GM19239 (cell line): Measurements from ENCODE around the gene ARNT2.

Source experiments
- DNase-seq: peaks from one replicate; pipeline ENCODE4 v3.0.0; 2011; ENCODE audit warnings: low spot score; ENCODE audit not compliant: insufficient read length
- FAIRE-seq: peaks from 2 replicates; lab custom pipeline; 2011; peaks lifted over from hg19 to GRCh38; lab: Jason Lieb, UNC

The ARNT2 gene

DNA sequence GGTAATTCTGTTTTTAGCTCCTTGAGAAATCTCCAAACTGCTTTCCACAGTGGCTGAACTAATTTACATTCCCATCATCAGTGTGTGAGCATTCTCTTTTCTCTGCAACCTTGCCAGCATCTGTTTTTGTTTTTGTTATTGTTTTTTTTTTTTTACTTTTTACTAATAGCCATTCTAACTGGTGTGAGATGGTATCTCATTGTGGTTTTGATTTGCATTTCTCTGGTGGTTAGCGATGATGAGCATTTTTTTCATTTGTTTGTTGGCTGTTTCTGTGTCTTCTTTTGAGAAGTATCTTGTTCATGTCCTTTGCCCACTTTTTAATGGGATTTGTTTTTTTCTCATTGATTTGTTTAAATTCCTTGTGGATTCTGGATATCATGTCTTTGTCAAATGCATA is 161.2 kb downstream of the ARNT2 start:
- DNase-seq = no peak
- no peak for FAIRE-seq

DNA sequence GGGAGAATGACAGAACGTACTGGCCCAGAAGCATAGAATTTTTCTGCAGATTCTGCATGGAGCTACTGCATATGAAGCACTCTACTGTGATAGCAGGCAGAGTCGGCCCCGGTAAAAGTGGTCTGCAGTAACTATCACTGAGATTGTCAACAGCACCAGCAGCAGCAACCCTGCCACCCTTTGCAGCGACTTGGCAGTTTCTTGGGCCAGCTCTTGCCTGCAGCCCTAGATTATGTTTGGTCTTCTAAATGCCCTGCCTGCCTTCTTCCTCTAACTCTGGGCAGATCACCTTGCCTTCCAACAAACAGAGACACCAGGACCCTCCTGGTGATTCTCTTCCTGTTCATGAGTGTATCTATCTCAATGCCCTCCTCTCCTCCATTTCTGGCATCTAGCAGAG is 161.8 kb downstream of the ARNT2 start:
- FAIRE-seq = no peak
- DNase-seq = no peak

DNA sequence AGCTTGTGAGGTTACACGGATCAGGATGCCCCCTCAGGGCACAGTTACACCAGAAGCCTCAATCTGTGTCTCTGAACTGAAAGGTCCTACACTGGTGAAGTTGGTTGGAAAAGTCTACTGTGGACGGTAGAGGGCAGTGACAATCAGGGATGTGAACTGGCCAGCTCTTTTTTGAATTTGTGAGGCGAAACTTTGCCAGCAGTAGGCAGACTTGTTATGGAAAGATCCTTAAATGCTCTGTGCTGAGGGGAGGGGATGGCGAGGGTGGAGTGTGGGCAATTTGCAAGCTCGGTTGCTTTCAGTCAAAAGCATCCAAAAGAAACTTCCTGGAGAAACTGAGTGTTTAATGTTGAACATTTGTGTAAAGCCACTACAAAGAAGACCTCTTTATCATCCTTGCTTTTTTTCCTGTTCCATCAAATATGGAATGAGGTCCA is 163.6 kb downstream of the ARNT2 start:
- DNase-seq = peak; percentile 19
- FAIRE-seq = peak; percentile 61

DNA sequence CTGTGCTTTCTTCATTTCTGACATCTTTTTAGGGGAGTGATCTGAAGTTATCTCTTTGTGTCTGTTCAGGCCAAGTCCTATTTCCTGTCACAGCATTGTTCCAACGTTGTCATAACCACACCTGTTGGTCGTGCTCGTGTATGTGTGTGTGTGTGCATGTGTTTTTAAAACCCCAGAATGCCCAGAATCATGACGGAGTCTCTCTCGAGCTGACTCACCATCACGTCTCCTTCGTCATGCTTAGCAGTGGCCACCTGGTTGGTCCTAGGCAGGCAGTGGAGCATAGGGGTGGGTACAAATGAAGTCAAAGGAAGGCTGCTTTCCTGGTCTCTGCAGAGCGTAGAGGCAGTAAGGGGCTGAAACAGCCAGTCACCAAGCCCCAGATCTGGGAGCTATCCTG is 164.1 kb downstream of the ARNT2 start:
- FAIRE-seq (no peak), DNase-seq (no peak)

DNA sequence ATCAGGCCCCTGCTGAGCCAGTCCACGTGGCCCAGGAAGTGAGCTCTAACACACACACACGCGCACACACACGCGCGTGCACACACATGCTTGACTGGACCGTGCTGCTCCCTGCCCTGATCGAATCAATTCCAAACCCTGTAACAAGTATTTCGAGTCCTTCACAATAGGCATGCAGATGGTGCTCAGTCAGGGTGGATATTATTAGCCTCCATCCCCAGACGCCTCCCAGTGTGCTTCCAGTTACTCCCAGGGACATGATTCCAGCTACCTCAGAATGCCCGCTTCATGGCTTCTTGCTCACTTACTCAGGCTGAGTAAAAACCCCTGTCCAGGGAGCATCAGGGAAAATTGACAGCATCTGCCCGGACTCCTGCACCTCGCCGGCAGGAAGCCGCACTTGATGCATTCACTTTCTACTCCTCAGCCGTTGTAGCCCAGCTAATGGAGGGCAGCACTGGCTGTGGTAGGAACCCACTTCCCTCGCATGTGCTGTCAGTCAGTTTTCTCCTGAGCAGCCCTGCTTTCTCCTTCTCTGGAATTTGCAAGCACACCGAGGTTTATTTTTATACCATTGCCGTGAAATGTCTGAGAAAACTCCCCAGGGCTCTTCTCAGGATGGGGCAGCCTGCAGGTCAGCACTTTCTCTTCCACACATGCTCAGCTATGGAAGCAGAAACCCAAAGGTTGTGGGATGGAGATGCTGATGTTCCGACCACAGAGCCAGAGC is 164.9 kb downstream of the ARNT2 start:
- no peak for FAIRE-seq
- DNase-seq = no peak

DNA sequence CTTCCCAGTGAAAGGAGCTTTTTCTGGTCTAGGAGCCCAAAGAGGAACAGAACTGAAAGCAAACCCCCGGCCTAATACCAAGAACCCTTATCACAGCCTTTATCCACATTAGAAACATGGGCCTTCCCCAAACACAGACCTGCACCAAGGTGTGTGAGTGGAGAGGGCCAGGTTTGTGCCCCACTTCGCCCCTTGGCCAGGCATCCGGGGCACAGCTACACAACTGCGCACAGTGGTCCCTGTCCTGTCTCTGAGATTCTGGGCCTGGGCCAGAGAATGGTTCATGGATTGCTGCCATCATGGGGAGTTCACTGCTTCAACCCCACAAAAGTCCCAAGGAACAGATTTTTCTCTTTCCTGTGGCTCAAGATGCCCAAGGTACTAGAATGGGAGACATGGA is 165.5 kb downstream of the ARNT2 start:
- DNase-seq (no peak), FAIRE-seq (no peak)

DNA sequence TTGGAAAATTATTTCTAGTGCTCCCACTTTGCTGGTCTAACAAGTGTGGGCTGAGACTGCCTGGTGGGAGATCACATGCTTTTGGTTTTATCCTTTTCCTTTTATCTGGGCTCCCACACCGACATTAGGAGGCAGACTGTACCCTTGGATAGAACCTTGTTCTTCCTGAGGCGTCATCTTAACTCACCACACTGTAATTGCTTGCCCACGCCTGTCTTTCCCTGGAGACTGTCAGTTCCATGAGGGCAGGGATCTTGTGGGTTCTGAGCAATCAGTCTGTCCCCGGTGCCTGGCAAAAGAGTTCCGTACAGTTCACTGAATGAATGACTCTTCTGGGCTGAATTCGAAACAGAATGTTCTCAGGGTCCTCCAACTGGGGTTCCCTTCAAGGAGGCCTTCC is 166.4 kb downstream of the ARNT2 start:
- DNase-seq (no peak), FAIRE-seq (no peak)

DNA sequence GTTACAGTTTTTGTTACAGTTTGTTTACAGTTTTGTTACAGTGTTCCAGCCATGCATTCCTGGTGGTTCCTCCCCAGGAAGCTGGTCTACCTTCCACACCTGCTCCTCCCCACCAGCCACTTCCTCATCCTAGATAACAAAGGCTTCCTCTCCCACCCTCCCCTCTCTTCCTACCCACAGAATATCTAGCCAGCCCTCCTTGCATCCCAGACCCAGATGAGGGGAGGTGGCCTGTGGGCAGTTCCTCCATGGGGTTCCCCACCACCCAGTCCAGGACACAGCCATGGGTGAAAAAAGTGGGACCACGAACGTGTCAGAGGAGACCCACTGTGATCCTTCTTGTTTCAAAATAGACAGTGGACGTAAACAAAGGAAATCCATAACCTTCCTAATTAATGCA is 168.2 kb downstream of the ARNT2 start:
- FAIRE-seq (no peak), DNase-seq (no peak)

DNA sequence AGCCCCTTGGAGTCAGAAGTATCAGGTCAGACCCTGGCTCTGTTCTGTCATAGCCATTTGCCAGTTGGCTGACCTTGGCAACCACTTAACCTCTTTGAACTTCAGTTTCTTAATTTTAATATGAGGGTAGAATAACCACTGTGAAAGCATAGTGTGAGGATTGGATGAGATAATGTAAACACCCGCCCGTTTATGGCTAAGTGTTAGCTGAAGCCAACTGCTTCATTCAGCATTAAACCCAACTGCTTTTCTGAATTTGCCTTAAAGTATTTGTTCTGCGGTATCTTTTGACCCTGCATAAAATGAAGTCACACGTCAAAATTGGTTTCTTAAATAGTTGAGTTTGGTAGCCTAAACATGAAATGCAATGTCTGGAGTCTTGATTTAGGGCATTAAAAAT is 169.4 kb downstream of the ARNT2 start:
- FAIRE-seq (no peak), DNase-seq (no peak)

DNA sequence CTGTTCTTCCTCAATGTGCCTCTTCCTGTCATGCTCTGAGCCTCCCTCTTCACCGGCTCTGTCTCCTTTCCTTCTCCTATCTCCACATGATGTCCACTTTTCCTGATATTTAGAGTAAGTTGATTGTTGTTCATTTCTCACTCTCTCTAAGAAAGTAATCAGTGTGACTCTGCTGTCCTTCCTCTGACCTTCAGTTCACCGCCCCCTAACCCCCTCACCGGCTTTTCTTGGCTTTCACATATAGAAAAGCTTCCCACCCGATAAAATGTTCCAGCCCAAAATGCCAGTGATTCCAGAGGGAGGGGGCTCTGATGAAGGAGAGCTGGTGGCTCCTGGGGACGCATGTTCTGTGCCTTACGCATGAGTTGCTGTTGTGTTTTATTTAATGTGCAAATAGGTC is 170.4 kb downstream of the ARNT2 start:
- DNase-seq (no peak), FAIRE-seq (no peak)

DNA sequence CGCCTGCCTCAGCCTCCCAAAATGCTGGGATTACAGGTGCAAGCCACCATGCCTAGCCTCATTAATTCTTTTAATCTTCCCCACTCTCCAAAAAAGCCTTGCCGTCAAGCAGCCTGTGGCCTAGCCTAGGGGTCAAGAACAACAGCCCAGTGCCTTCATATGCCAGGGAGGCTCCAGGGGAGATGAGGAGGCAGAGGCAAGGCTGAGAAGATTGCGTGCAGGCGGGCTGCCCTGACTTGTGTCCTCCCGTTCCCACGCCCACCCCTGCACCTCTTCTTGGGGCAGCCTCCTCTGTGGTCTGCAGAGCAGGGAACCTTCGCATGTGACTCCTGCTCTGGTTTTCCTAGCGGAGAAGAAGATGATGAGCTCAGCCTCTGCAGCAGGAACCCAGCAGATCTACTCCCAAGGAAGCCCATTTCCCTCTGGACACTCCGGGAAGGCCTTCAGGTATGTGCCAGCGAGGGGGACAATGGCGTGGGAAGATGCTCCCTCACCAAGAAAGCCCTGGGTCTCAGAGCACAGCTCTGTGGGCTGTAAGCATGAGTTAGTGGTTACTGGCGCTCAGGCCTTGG is 172.4 kb downstream of the ARNT2 start:
- FAIRE-seq (no peak), DNase-seq (no peak)

DNA sequence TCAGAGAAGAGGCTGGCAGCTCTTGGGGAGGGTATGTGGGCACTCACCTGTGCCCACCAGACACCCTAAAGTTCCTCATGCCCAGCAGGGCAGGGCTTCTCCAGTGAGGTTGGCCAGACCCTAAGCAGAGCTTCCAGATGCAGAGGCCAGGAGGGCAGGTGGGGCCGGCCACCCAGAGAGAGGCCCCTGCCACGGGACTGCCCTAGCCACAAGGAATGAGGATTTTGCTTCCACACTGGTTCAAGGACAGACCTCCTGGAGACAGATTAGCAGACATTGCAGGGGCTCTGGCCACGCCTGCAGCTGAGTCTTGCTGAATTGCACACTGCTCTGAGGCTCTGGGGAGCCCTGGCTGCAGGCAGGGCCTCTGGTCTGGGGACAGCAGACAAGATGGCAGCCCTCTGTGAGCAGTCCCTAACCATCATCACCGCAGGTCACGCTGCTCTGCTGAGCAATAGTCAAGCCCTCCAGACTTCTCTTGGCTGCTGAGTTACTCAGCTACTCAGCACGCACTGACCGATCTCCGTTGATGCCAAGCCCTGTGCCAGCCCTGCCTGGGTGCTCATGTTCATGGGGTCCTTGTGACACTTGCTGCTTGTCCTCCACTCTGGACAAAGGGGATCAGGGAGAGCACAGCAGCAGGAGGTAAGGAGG is 173.5 kb downstream of the ARNT2 start:
- no peak for DNase-seq
- FAIRE-seq = no peak

DNA sequence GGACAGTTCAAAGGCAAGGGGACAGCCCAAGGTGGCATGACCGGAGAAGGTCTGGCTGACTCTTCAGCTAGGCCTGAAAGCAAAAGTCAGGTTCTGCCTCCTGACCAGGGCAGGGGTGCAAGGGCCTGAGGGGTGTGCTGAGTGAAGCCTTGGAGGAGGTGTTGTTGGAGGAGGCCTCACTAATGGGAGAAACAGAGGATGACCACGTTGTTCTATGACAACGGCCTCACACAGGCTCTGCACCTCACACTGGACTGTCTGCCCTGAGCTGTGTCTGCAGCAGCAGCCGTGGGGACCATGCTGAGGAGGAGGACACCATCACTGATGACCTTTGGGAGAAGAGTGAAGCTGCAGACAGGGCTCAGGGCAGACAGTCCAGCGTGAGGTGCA is 174.0 kb downstream of the ARNT2 start:
- FAIRE-seq (no peak), DNase-seq (no peak)

DNA sequence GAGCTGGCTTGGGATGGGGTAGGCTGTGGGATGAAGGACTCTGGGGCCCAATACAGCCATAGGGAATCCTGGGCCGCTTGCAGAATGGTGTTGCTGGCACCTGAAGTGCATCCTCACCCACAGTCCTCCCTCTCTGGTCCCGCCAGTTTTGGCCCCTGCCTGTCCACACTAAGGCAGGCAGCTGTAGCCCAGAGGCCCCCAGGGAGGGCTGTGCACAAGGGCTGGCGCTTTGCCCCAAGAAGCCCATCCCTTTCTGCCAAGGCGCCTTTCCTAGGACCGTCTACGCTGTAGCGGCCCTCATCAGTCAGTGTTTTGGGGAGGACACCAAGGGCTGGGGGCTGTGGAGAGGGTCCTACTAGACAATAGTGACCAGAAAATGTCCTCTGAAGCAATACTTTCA is 174.7 kb downstream of the ARNT2 start:
- FAIRE-seq = no peak
- no peak for DNase-seq

DNA sequence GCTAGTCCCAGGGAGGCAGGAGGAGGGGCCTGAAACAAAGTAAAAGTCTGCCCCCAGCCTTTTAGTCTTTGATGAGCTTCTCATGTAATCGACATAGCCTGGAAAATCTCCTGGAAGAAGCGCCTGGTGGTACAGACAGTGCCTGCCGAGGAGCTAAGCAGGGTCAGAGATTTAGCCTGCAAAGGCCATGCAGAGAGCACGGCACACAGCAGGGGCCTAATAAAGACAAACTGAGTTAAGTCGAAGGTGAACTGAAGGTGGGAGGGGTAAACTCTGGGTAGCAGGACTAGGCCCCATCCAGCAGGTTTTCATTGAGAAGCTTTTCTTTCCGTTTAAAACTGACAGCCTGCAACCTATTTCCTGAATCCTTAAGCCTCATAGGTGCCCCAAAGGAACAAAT is 175.4 kb downstream of the ARNT2 start:
- FAIRE-seq (no peak), DNase-seq (no peak)

DNA sequence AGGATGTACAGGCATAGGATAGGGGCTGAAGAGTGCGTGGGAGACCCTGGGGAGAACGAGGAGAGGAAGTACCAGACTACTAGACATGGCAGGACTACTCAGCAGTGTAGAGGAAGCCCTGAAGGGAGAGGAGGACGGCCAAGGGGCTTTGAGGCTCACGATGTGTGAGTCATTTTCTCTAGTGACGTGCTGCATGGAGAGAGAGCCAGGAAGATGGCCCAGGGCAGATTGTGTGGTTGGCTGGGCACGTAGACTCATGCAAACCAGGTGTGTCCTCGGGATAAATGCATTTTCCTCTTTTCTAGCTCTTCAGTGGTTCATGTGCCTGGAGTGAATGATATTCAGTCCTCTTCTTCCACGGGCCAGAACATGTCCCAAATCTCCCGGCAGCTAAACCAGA is 175.9 kb downstream of the ARNT2 start:
- DNase-seq = no peak

DNA sequence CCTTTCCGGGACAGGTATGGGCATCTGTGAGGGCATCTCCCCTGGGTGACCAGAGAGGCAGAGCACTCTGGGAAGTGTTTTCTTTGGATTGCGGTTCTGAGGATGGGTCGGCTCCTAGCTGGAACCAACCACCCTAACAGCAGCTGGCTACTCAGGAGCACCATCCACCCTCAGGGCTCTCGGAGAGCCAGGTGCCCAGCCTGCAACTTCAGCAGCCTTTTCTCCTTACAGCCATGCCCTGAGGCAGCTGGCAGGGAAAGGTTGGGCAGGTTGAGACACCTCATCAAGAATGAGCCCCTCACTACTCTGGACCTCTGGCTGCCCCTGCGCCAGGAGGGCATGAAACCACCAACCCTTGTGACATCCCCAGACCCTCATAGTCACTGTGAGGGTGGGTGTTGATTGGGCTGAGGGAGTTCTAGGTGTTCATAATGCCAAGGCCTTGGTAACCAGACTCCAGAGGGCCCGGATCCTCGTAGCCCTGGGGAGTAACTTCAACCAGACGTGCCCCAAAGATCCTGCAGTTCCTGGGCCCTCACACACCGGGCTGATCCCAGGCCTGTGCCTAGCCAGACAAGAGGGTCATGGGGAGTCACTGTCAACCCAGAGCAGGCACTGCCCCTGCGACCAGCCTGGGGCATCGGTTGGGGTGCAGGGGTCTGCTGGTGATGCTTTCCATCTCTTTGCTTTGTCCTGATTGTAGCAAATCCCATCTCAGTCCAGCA is 176.5 kb downstream of the ARNT2 start:
- FAIRE-seq (no peak), DNase-seq (no peak)

More for the DNA sequence above, 175.9 kb downstream of the ARNT2 start:
- FAIRE-seq = no peak

DNA sequence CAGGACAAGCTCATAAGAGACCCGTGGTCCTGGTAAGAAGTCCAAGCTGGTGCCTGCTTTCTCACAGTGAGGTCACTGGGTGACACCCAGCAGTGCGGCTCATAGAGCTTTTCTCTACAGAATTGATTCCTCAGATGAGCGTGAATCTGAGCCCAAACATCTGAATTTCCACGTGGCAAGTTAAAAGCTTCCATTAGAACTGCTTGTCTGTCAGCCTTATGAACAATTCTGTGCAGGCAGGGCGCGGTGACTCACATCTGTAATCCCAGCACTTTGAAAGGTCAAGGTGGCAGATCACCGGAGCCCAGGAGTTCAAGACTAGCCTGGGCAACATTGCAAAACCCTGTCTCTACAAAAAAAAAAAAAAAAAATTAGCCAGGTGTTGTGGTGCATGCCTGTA is 177.8 kb downstream of the ARNT2 start:
- no peak for DNase-seq

DNA sequence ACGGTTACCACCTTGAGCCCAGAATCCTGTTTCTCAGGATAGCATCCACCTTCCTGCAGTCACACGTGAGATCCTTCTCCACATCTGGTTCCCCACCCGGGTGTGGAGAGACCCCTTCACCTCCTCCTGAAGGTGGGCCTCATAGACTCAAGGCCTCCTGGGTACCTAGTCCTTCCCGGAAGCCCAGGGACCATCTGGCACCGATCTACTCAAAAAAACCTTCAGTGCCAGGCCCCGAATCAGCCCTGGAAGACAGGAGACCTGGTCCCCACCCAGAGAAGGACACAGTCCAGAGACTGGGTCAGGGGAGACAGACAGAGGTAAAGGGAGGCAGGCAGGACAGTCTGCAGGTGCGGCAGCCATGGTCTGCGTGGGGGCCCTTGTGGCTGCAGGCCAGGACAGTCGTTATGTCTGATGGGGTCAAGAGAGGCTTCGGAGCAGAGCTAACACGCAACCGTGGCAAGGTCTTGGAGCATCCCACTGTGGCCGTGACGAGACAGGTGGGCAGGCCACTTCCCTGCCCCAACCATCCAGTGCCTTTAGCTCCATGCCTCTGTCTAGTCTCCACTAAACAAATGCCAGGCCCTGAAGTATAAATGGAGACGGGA is 178.7 kb downstream of the ARNT2 start:
- DNase-seq = no peak
- FAIRE-seq = no peak

More for the DNA sequence above, 177.8 kb downstream of the ARNT2 start:
- no peak for FAIRE-seq

DNA sequence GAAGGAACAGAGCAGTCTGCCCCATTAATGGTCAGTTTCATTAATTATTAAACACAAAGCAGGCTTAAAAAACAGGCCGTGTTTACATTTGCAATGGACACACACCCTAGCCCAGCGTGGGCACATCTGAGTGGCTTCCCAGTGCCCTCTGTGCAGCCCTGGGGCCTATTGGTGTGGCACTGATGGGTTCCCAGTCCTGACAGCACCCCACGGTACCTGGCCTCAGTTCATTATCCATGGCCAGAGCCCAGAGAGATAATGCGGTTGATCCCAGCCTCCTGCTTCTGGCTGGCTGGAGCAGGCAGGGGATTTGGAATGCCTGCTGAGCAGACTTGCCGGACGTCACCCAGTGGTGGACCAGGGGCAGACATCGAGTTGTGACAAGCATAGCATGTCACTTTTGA is 180.4 kb downstream of the ARNT2 start:
- no peak for FAIRE-seq
- DNase-seq = no peak
